UCSD-AML1 (cell line): Measurements from ENCODE around the gene HNRNPM.
"Not testable (repeated sequence)": the region's sequence is repeated elsewhere in the genome, so short reads cannot be mapped to it uniquely, and the experiment has no call there.

Experiments
- DNase-seq: peaks from one replicate; lab custom pipeline; 2025; ENCODE audit not compliant: unreplicated experiment; lab: John Stamatoyannopoulos, UW

HNRNPM gene, protein sequence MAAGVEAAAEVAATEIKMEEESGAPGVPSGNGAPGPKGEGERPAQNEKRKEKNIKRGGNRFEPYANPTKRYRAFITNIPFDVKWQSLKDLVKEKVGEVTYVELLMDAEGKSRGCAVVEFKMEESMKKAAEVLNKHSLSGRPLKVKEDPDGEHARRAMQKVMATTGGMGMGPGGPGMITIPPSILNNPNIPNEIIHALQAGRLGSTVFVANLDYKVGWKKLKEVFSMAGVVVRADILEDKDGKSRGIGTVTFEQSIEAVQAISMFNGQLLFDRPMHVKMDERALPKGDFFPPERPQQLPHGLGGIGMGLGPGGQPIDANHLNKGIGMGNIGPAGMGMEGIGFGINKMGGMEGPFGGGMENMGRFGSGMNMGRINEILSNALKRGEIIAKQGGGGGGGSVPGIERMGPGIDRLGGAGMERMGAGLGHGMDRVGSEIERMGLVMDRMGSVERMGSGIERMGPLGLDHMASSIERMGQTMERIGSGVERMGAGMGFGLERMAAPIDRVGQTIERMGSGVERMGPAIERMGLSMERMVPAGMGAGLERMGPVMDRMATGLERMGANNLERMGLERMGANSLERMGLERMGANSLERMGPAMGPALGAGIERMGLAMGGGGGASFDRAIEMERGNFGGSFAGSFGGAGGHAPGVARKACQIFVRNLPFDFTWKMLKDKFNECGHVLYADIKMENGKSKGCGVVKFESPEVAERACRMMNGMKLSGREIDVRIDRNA

GRCh38 chr19:8444677-8445487, at the start of gene HNRNPM:
Gene HNRNPM, plus strand, starts transcription at chr19:8444975. Its CDS starts 24 bp downstream, at chr19:8444999.
- peak; percentile 100 for DNase-seq

DNA sequence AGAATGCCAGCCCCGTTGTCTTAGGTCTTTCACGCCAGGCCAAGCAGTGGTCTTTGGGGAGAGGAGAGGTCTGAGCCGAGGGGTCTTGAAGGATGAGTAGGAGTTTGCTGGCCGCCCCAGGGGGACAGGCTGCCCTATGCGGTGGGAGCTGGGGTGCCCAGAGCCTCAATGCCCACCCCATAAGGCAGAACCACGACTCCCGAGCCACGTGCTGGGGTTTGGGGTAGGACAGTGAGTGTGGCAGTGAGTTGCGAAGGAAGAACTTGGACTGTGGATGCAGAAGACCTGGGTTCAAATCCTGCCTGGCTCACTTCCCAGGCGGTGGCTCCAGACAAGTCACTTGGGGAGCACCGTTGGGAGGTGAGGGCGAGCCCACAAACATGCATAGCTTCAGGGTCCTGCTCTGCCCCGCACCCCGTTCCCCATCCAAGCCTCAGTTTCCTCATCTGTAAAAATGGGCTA, 49.1 kb upstream of the HNRNPM start:
- no peak for DNase-seq

- no peak for DNase-seq
These were observed 48.6 kb upstream of the HNRNPM start for GRCh38 chr19:8396185-8396562.

GRCh38 chr19:8396563-8397203, 48.1 kb upstream of the HNRNPM start:
- peak; percentile 60 for DNase-seq

DNA sequence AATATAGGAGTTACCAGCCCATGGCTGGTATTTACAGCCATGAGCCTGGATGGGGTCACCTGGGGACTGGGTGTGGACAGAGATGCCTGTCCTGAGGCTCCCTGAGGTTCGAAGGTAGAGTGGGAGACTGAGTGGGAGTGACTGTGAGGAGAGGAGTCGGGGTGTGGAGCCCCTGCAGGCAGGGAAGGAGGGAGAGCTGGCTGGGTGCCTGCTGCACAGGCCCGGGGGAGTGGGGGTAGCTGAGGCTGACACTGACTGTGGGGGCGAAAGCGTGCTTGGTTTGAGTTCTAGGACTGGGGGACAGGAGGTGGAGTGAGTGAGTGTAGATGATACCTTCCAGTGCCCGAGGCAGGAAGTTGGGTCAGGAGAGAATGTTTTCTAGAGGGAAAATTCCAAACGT, 47.5 kb upstream of the HNRNPM start:
- DNase-seq: no peak

DNA sequence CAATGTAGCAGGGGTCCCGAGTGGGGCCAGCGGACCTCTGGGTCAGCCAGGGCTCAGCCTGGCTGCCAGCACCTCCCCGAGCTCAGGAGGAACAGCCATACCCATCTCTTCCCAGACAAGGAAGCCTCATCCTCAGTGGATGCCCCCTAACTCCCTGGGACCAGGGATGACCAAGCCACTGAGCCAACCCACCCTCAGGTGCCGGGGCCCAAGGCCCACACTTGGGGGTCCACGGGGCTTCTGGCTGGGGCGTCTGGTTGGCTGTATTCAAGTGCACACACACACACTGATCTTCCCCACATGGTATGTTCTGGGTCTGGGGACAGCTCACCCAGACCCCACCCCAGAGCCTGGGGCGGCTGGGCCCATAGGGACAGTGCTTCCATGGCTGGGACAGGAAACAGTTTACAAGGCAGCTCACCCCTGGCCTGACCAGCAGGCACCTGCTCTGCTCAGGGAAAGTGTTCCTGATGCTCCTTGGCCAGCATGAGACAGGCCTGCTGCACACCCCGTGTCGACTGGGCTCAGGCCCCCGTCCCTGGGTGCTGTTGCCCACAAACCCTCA, 46.9 kb upstream of the HNRNPM start:
- no peak for DNase-seq

DNA sequence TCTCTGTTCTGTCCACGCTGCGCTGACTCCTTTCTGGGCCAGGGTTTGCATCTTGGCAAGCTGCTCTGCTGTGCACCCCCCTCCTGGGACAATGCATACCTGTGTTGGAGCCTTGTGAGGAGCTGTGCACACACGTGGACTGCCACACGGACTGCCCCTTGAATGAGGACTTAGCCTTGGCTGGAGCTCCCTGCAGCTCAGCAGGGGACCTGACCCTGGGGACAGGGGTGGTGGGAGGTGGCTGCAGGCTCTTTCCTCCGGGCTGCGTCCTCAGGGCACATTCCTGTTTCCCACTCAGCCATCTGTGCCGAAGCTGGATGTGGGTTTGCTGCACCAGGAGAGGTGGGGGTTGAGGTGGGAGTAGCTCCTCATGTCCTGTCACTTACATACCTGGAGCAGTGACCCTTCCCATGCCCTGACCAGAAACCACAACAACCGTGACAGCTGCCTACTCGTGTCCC, 46.4 kb upstream of the HNRNPM start:
- DNase-seq: no peak

DNA sequence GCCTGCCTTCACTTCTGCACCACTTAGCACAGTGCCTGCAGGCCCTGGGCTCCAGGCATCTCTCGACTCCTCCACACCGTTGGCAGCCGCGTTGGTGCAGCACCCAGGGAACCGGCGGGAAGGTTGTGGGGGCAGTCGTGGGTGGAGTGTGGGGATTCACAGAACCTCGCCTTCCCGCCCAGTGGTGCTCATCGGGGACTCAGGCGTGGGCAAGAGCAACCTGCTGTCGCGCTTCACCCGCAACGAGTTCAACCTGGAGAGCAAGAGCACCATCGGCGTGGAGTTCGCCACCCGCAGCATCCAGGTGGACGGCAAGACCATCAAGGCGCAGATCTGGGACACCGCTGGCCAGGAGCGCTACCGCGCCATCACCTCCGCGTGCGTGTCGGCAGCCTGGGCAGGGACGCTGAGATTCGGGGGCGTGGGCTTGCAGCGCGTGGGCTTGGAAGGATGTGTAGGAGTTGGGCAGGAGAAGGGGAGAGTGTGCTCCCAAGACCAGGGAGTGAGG, 45.0 kb upstream of the HNRNPM start:
- no peak for DNase-seq

DNA sequence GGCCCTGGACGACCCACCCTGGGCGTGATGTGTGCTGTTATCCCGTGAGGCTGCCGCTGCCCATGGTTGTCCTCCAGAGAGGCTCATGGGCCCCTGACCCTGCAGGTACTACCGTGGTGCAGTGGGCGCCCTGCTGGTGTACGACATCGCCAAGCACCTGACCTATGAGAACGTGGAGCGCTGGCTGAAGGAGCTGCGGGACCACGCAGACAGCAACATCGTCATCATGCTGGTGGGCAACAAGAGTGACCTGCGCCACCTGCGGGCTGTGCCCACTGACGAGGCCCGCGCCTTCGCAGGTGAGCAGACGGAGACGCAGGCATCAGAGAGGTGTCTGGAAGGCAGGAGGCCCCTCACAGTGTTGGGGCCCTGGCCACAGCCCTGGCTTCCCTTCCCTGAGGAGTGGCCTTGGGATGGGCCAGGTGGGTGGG, 42.8 kb upstream of the HNRNPM start:
- no peak for DNase-seq

- DNase-seq: no peak
These were observed 41.5 kb upstream of the HNRNPM start for GRCh38 chr19:8403098-8403819.

DNA sequence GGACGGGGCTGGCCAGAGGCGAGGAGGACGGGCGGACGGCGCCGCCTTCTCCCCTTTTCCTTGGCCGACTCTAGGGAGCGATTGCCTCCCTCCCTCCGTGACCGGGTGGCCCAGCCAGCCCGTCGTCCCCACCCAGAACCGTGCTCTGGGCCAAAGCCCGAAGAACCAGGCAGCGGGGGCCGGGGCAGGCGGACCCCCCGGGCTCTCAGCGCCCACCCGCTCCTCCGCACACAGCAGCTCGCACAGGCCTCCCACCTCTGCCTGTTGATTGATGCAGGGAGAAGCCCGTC, 41.0 kb upstream of the HNRNPM start:
- DNase-seq: no peak

DNA sequence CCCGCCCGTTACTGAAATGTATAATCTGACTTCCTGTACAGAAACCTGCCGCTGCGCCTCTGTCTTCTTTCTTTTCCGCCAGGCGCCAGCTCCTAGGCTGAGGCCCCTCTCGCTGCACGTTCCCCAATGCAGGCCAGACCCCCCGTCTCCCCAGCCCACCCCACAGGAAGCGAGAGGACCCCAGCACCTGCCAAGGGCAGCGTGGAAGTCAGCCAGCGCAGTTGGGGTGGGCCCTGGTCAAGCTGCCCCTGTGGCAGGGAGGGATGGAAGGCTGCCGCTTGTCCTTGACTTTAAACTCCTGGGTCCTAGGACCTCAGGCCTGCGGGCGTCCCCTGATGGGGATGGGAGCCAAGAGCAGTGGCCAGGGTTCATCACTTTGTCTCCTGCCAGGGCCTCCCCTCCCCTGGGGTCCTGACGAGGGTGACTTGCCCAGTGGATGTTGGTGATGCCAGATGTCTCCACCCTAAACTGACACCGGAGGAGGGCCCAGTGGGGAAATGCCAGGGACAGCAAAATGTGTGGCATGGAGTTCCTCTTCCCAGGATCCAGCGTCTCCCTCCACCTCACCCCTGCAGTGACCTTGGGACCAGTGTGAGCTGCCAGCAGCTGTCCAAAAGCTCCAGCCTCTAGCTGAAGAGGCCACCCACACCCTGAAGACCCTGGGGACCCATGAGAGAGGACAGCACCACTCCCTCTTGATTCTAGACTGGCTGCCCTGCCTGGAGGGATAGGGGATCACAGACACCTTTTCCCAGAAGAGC, 40.2 kb upstream of the HNRNPM start:
- DNase-seq: no peak

DNA sequence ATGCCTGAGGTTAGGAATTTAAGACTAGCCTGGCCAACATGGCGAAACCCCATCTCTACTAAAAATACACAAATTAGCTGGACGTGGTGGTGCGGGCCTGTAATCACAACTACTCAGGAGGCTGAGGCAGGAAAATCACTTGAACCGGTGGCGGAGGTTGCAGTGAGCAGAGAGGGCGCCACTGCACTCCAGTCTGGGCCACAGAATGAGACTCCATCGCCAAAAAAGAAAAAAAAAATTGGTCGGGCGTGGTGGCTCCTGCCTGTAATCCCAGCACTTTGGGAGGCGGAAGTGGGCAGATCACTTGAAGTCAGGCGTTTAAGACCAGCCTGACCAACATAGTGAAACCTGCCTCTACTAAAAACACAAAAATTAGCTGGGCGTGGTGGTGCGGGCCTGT, 34.1 kb upstream of the HNRNPM start:
- not testable (repeated sequence) for DNase-seq

- peak; percentile 99 for DNase-seq
These were observed 31.8 kb upstream of the HNRNPM start, which contains the start of gene MARCHF2 for GRCh38 chr19:8412783-8413628. Gene MARCHF2, plus strand, starts transcription at chr19:8413305. Its CDS starts 8,536 bp downstream, at chr19:8421841.

GRCh38 chr19:8413629-8413995, 31.2 kb upstream of the HNRNPM start:
- DNase-seq: no peak

DNA sequence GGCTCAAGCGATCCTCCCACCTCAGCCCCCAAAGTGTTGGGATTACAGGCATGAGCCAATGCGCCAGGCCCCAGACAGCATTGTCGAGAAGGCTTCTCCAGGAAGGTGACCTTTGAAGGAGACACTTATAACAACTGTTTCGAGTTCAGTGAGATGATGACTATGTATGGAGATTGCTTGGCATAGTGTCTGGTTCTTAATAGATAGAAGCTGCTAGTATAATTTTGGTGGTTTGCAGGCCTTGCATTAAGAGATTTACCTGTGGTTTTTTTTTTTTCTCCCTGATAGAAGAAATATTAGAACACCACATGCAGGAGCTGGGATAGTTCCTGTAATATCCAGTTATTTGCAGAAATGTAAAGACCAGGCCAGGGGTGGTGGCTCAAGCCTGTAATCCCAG, 28.0 kb upstream of the HNRNPM start:
- DNase-seq: no peak

DNA sequence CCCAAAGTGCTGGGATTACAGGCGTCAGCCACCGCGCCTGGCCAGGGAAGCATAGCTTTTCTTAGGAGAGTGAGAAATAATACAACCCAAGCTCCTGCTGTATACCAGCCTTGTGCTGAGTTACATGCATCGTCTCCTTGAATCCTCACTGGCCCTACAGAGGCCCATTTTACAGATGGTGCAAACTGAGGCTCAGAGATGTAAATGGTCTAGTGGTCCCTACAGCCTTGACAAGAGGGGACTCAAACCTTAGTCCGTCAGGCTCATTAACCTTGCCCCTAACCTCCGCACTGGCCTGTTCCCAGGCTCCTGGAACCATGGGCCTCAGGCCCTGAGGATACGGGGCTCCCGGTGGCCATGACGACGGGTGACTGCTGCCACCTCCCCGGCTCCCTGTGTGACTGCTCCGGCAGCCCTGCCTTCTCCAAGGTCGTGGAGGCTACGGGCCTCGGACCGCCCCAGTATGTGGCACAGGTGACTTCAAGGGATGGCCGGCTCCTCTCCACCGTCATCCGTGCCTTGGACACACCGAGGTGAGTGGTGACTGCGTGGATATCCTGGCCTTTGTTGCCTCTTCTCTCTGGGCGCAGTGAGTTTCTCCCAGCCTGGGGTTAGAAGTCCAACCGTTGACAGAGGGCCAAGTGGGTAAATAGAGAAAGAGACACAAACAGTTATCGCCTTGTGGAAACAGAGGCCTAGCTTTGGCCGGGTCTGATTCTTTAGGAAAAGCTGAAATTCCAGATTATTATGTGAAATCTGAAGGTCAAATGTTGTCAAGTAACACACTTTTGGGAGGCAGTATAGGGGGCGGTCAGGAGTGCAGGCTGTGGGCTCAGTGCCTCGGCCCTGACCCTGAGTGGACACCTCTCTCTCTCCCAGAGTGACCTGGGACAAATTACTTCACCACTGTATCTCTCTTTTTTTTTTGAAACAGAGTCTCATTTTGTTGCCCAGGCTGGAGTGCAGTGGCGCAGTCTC, 23.0 kb upstream of the HNRNPM start:
- DNase-seq: no peak
